Measurements from ENCODE around the gene EXOC3L1. TPM values are rescaled to one million over a fixed set of nuclear protein-coding genes. Genes with fewer than 3 reads are reported as not detected.

The EXOC3L1 gene
- total and polyA plus RNA-seq, 4 donors, result 9.7 to 16.5 (median 12.0) TPM

- no peak for TF ChIP-seq CTCF (IDR thresholded peaks at IDR 0.05; ENCODE audit: control extremely low read depth, extremely low read depth)
- peaks cover 0 to 63% (median 22%) of the 10 kb centered on the region in 5 donors for H3K4me1 ChIP-seq (ENCODE audit: control insufficient read depth in 5 of 5, insufficient read depth in 5 of 5, low read length in 5 of 5)
- DNase-seq (no peak), ATAC-seq (ENCODE audit: insufficient read depth, low FRiP score) (no peak)
- peaks cover 0 to 1% (median 0%) of the 10 kb centered on the region in 4 donors for H3K36me3 ChIP-seq (ENCODE audit: control insufficient read depth in 4 of 4, insufficient read depth in 4 of 4, low read length in 4 of 4)
- peak overlapping the region; percentile 82 to 89 for H3K27ac ChIP-seq (ENCODE audit: low read depth in 1 of 2, low read length in 1 of 2)
- H3K9ac ChIP-seq (ENCODE audit: insufficient read depth in 1 of 2, low read length in 2 of 2), result no peak overlapping the region
- 34 to 54% methylated on average over 31 of the region's 31 CpGs for WGBS, 2 donors
- H3K4me3 ChIP-seq, result no peak overlapping the region
- H3K27me3 ChIP-seq (ENCODE audit: control insufficient read depth in 3 of 3, insufficient read depth in 3 of 3, low read length in 2 of 3), result peaks cover 0 to 18% (median 13%) of the 10 kb centered on the region in 3 donors
- no peaks in the 10 kb centered on the region for H3K9me3 ChIP-seq (ENCODE audit: control insufficient read depth in 4 of 4, insufficient read depth in 3 of 4, low read length in 3 of 4)
Observed at GRCh38 chr16:67174706-67175231, 15.2 kb downstream of the EXOC3L1 start.

GRCh38 chr16:67173808-67174705 is 15.9 kb downstream of the EXOC3L1 start:
- Histone ChIP-seq H3K36me3 (ENCODE audit: control insufficient read depth in 4 of 4, insufficient read depth in 4 of 4, low read length in 4 of 4) (peaks cover 0 to 1% (median 0%) of the 10 kb centered on the region in 4 donors), H3K4me1 (ENCODE audit: control insufficient read depth in 5 of 5, insufficient read depth in 5 of 5, low read length in 5 of 5) (peaks cover 0 to 70% (median 22%) of the 10 kb centered on the region in 5 donors), H3K4me3 (peak overlapping the region; percentile 33), H3K9me3 (ENCODE audit: control insufficient read depth in 4 of 4, insufficient read depth in 3 of 4, low read length in 3 of 4) (no peaks in the 10 kb centered on the region), H3K27me3 (ENCODE audit: control insufficient read depth in 3 of 3, insufficient read depth in 3 of 3, low read length in 2 of 3) (peaks cover 0 to 22% (median 13%) of the 10 kb centered on the region in 3 donors), H3K27ac (ENCODE audit: low read depth in 1 of 2, low read length in 1 of 2) (peak overlapping the region; percentile 82 to 89), H3K9ac (ENCODE audit: insufficient read depth in 1 of 2, low read length in 2 of 2) (no peak overlapping the region)
- peak; percentile 11 for TF ChIP-seq CTCF (IDR thresholded peaks at IDR 0.05; ENCODE audit: control extremely low read depth, extremely low read depth)
- ATAC-seq (ENCODE audit: insufficient read depth, low FRiP score), result peak; percentile 68
- peak; percentile 71 to 81 (median 77) for DNase-seq
- 1 to 2% methylated on average over 59 to 71 of the region's 71 CpGs for WGBS, 2 donors

- Histone ChIP-seq H3K27me3 (ENCODE audit: control insufficient read depth in 3 of 3, insufficient read depth in 3 of 3, low read length in 2 of 3) (peaks cover 0 to 29% (median 13%) of the 10 kb centered on the region in 3 donors), H3K4me1 (ENCODE audit: control insufficient read depth in 5 of 5, insufficient read depth in 5 of 5, low read length in 5 of 5) (peaks cover 0 to 66% (median 21%) of the 10 kb centered on the region in 5 donors), H3K9me3 (ENCODE audit: control insufficient read depth in 4 of 4, insufficient read depth in 3 of 4, low read length in 3 of 4) (no peaks in the 10 kb centered on the region), H3K4me3 (no peak overlapping the region), H3K27ac (ENCODE audit: low read depth in 1 of 2, low read length in 1 of 2) (peak overlapping the region; percentile 82 to 89), H3K9ac (ENCODE audit: insufficient read depth in 1 of 2, low read length in 2 of 2) (no peak overlapping the region), H3K36me3 (ENCODE audit: control insufficient read depth in 4 of 4, insufficient read depth in 4 of 4, low read length in 4 of 4) (peaks cover 0 to 1% (median 0%) of the 10 kb centered on the region in 4 donors)
- 94 to 95% methylated on average over 1 of the region's 1 CpG for WGBS, 2 donors
- TF ChIP-seq CTCF (IDR thresholded peaks at IDR 0.05; ENCODE audit: control extremely low read depth, extremely low read depth), result no peak
- ATAC-seq (ENCODE audit: insufficient read depth, low FRiP score), result no peak
- DNase-seq, result no peak
Observed at GRCh38 chr16:67173323-67173722, 16.6 kb downstream of the EXOC3L1 start.

All from lung (tissue), 12 donors.